Measurements from ENCODE around the gene RPS15.

Gene RPS15

GRCh38 chr19:1461862-1462261 lies 23.7 kb downstream of the RPS15 start:
- no peak for TF ChIP-seq CTCF (IDR thresholded peaks at IDR 0.05; ENCODE audit: low read length, missing control alignments)
- H3K4me3 ChIP-seq (replicated peaks; ENCODE audit: low read depth, low read length) = no peak overlapping the region

GRCh38 chr19:1465191-1466016 lies 27.2 kb downstream of the RPS15 start:
- no peak for DNase-seq (ENCODE audit: low read depth)
- peak; percentile 22 for TF ChIP-seq CTCF (IDR thresholded peaks at IDR 0.05; ENCODE audit: low read length, missing control alignments)
- H3K4me3 ChIP-seq (replicated peaks; ENCODE audit: low read depth, low read length) = no peak overlapping the region

More at GRCh38 chr19:1461862-1462261, 23.7 kb downstream of the RPS15 start:
- no peak for DNase-seq (ENCODE audit: low read depth)

DNA sequence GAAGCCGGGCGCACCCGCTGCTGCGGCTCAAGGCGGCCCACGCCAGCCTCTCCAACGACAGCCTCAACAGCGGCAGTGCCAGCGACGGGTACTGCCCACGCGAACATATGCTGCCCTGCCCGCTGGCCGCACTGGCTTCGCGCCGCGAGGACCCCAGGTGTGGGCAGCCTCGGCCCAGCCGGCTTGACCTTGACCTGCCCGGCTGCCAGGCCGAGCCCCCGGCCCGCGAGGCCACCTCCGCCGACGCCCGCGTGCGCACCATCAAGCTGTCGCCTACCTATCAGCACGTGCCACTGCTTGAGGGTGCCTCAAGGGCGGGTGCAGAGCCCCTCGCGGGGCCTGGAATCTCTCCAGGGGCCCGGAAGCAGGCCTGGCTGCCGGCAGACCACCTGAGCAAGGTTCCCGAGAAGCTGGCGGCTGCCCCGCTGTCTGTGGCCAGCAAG lies 27.8 kb downstream of the RPS15 start:
- no peak overlapping the region for H3K4me3 ChIP-seq (replicated peaks; ENCODE audit: low read depth, low read length)
- no peak for DNase-seq (ENCODE audit: low read depth)
- no peak for TF ChIP-seq CTCF (IDR thresholded peaks at IDR 0.05; ENCODE audit: low read length, missing control alignments)

- no peak for TF ChIP-seq CTCF (IDR thresholded peaks at IDR 0.05; ENCODE audit: low read length, missing control alignments)
- DNase-seq (ENCODE audit: low read depth) = no peak
- no peak overlapping the region for H3K4me3 ChIP-seq (replicated peaks; ENCODE audit: low read depth, low read length)
Measured at GRCh38 chr19:1466461-1467214, 28.4 kb downstream of the RPS15 start.

- no peak overlapping the region for H3K4me3 ChIP-seq (replicated peaks; ENCODE audit: low read depth, low read length)
- DNase-seq (ENCODE audit: low read depth) = no peak
- no peak for TF ChIP-seq CTCF (IDR thresholded peaks at IDR 0.05; ENCODE audit: low read length, missing control alignments)
Measured at GRCh38 chr19:1467215-1467489, 29.0 kb downstream of the RPS15 start.

- TF ChIP-seq CTCF (IDR thresholded peaks at IDR 0.05; ENCODE audit: low read length, missing control alignments) = no peak
- H3K4me3 ChIP-seq (replicated peaks; ENCODE audit: low read depth, low read length) = no peak overlapping the region
- no peak for DNase-seq (ENCODE audit: low read depth)
Measured at GRCh38 chr19:1467490-1468273, 29.5 kb downstream of the RPS15 start.

All from fibroblast of pulmonary artery (primary cell).